Measurements from ENCODE around the gene WNT1.

Gene WNT1

DNA sequence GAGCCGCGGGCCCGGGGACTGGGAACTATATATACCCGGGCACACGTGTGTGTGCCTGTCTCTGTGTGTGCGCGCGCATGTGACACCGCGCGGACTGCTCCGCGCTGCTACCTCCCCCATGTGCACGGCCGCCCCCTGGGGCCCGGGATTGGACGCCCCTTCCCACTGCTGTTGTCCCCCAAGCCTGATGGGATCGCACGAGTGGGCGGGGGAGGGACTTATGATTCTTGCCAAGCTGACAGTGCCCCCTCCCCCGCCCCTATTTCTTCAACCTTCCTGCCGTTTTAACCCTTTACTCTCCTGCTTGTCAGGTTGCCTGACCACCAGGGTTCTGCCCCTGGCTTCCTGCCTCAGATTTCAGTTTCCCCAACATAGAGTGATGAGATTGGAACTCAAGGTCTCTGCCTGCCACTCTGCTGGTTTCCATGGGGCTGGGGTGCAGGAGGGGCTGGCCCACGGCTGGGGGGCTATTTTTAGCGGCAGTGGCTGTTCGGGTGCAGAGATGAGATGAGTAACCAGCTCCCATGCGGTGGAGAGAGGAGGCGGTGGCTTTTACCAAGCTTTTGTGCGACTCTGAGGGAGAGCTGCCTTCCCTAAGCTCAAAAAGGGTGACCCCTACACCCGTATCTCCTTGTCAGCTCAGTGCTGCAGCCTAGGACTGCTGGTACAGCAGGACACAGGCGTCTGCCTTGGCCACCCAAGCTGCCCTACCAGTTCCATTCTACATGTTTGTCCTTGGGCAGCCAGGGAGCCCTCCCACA is 21.4 kb downstream of the WNT1 start, which contains the start of gene DDN:
Gene DDN, minus strand, starts transcription at position 5 of the 761 bp plus-strand sequence. CDS start 88 bp downstream, outside the sequence.
- in situ Hi-C loops (cut with MboI; ENCODE audit: low sequenced_read_pairs) = no loop called here

- in situ Hi-C loops (cut with MboI; ENCODE audit: low sequenced_read_pairs) = no loop called here
Observed at GRCh38 chr12:49000346-49000745, 22.2 kb downstream of the WNT1 start.

GRCh38 chr12:49008943-49009342 is 30.8 kb downstream of the WNT1 start:
- in situ Hi-C loops (cut with MboI; ENCODE audit: low sequenced_read_pairs) = no loop called here

GRCh38 chr12:49010092-49010668 is 32.1 kb downstream of the WNT1 start:
- in situ Hi-C loops (cut with MboI; ENCODE audit: low sequenced_read_pairs) = no loop called here

DNA sequence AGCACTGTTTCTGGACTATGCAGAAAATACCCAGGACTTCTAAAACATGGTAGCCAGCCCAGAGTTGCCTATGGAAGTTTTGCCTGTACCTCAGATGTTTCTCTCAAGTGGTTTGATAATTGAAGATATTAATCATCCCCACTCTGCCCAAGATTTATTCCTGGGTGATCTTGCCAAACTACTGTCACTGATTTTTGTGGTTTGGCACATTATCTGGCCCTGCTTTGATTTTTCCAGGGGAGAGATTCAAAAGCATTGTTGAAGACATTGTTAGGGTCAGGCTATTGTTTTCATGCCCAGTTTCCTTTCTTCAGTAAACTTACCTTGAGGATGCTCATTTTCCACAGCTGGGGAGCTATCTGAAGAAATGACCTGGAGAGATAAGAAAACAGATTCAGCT is 34.6 kb downstream of the WNT1 start:
- in situ Hi-C loops (cut with MboI; ENCODE audit: low sequenced_read_pairs) = no loop called here

DNA sequence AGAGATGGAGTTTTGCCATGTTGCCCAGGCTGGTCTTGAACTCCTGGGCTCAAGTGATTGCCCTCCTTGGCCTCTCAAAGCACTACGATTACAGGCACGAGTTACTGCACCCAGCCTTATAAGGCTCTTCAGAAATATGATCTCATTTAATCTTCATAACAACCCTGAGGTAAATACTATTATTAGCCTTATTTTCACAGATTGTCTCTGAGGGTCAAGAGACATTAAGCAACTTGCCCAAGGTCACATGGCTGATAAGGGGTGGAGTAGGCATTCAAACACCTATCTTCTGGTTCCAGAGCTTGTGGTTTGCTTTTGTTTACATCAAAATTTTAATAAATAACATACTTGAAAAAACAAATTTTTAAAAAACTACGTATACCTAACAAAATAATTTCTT is 35.3 kb downstream of the WNT1 start:
- in situ Hi-C loops (cut with MboI; ENCODE audit: low sequenced_read_pairs) = no loop called here

- in situ Hi-C loops (cut with MboI; ENCODE audit: low sequenced_read_pairs) = no loop called here
Observed at GRCh38 chr12:49014547-49014946, 36.4 kb downstream of the WNT1 start.

GRCh38 chr12:49015196-49015595 is 37.1 kb downstream of the WNT1 start:
- in situ Hi-C loops (cut with MboI; ENCODE audit: low sequenced_read_pairs) = no loop called here

GRCh38 chr12:49017891-49018260 is 39.8 kb downstream of the WNT1 start:
- in situ Hi-C loops (cut with MboI; ENCODE audit: low sequenced_read_pairs) = no loop called here

- in situ Hi-C loops (cut with MboI; ENCODE audit: low sequenced_read_pairs) = no loop called here
Observed at GRCh38 chr12:49018261-49019119, 40.4 kb downstream of the WNT1 start, which contains the start of gene PRKAG1. PRKAG1 (minus strand) TSS chr12:49018776; CDS start chr12:49018740, 36 bp downstream.

GRCh38 chr12:49019120-49019430 is 41.0 kb downstream of the WNT1 start:
- in situ Hi-C loops (cut with MboI; ENCODE audit: low sequenced_read_pairs) = no loop called here

DNA sequence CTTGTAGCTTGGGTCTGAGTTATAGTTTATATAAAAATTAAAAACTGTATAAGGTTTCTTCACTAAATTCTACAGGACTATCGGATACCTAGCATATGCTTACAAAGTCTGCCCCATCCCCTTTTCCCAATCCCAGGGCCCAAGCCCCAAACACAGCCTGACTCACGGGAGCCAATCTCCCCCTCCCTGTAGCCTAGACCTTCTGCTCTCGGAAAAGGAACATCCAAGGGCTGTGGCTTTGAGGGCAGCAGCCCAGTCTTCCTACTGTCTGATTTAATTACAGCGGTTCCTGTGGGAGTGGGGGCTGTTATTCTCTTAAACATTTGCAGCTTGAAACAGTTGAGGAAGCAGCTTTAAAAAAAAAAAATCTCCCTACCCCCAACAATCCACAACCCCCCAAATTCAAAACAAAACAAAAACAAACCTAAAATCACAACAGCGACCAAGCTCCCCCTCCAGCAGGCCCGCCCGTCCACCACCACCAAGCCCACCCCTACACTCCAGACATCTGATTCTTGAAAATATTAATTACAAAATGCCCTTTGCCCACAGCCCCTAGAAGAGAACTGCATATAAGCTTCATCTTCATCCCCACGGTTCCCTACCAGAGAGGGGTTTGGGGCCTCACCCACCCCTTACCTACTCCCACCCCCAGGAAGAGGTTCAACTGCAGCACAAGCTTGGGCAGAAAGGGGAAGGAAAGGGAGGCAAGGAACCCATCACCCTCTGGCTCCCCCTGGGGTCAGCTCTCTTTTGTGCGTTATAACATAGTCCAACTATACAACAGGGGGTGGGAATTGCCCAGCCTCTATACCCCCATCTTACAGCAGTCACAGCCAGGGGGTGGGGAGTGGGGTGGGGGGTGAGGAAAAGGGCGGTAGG is 41.6 kb downstream of the WNT1 start:
- in situ Hi-C loops (cut with MboI; ENCODE audit: low sequenced_read_pairs) = no loop called here

DNA sequence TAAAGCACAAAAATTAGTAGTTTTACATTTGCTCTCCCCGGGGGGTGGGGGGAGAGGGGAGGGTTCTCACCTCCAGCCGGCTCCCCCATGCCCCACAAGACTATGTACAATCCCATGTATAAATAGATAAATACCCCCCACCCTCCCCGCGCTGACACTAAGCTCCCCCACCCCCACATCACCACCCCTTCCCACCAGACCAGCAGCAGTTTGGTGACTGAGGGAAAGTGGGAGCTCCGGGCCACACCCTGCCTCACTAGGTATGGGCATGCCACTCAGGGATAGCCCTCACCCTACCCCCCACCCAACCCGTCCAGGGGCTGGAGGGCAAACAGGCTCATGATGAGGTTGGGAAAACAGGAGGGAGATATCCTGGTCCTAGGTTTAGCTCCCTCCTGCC is 42.3 kb downstream of the WNT1 start:
- in situ Hi-C loops (cut with MboI; ENCODE audit: low sequenced_read_pairs) = no loop called here

- in situ Hi-C loops (cut with MboI; ENCODE audit: low sequenced_read_pairs) = no loop called here
Observed at GRCh38 chr12:49021292-49021915, 43.3 kb downstream of the WNT1 start.

DNA sequence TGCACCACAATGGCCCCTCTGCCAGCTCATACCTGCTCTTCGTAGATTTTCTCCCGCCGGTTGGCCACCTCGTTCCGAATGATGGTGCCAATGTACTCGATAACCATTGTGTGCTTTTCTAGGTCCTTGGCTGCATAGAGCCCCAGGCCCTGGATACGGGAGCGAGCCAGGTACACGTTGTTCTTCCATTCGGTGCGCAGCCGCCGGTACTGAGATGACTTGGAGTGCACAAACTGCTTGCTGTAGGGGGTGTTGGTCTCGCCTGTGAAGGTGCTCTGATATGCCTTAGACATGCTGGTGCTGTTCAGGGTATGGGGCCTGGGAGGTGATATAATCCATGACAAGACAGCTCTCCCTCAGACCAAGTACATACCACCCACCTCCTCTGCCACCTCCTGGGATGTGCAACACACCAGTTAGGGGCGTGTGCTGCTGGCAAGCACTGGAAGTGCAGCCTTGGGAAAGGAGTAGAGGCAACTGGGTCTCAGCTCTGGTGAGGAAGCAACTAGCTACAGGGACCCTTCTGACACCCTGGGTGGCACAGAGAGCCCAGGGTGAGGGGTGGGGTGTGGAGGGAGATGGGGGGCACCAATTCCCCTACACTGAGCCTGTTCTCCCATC is 44.5 kb downstream of the WNT1 start:
- in situ Hi-C loops (cut with MboI; ENCODE audit: low sequenced_read_pairs) = no loop called here

DNA sequence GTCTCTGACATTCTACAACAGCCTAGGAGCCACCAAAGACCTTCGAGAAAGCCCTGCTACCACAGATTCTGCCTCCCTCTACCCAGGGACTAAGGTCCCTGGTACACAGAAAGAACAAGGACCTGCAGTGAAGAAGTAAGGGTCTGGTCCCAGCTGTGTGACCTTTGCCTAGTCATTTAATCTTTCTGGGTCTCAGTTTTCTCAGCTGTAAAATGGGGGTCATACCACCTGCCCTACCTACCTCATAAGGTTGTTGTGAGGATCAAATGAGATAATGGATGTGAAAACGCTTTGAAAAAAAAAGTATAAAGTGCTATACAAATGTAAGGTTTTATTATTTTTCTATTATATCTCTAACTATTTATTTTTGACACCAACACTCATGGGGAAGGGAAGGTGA is 45.7 kb downstream of the WNT1 start:
- in situ Hi-C loops (cut with MboI; ENCODE audit: low sequenced_read_pairs) = no loop called here

GRCh38 chr12:49024543-49024942 is 46.4 kb downstream of the WNT1 start:
- in situ Hi-C loops (cut with MboI; ENCODE audit: low sequenced_read_pairs) = no loop called here

DNA sequence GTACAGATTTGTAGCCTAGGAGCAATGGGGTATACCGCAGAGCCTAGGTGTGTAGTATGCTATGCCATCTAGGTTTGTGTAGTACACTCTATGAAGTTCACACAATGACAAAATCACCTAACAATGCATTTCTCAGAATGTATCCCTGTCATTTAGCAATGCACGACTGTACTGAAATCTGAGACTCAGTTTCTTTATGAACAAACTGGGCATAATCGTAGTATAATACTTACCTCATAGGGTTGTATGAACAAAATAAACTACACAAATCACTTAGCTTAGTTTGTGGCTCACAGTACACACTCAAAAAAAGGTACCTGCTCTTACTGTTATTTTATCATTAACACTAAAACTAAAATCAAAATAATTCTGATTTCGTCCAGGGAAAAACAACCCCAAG is 47.3 kb downstream of the WNT1 start:
- in situ Hi-C loops (cut with MboI; ENCODE audit: low sequenced_read_pairs) = no loop called here

- in situ Hi-C loops (cut with MboI; ENCODE audit: low sequenced_read_pairs) = no loop called here
Observed at GRCh38 chr12:49026101-49026500, 48.0 kb downstream of the WNT1 start.

Data from hTERT RPE-1 (cell line).